Activated naive CD8-positive, alpha-beta T cell treated with anti-CD3 and anti-CD28 coated beads, Interleukin-2, amount 10 ng/mL, durations not matched to agents 7 days and 5 days (primary cell): ENCODE data around the gene NFAT5. TPM values are rescaled to one million over a fixed set of nuclear protein-coding genes. Genes with fewer than 3 reads are reported as not detected.

Experiments
- ATAC-seq: fragments of 150-1000 bp; cut with Tn5 transposase; one replicate; pipeline ENCODE4 v1.10.0; 2021; ENCODE audit warnings: low read depth, moderate library complexity
- POLR2A ChIA-PET: fragments of 350-600 bp; sonication (Branson Sonifier 250); formaldehyde crosslinking; loops from one replicate; lab custom pipeline; 2021; ENCODE audit warnings: antibody characterized with exemption; lab: Charles Lee
- DNase-seq: peaks from one replicate; pipeline ENCODE4 v3.0.0; 2021
- H3K27ac Mint-ChIP-seq: one replicate; pipeline ENCODE4 v1.8.0; 2022; ENCODE audit warnings: mild to moderate bottlenecking, mixed read lengths
- H3K27me3 Mint-ChIP-seq: one replicate; pipeline ENCODE4 v1.8.0; 2022; ENCODE audit warnings: mild to moderate bottlenecking, moderate library complexity, mixed read lengths
- H3K36me3 Mint-ChIP-seq: one replicate; pipeline ENCODE4 v1.8.0; 2021; ENCODE audit warnings: mild to moderate bottlenecking, mixed read lengths
- H3K4me1 Mint-ChIP-seq: one replicate; pipeline ENCODE4 v1.8.0; 2021; ENCODE audit warnings: mixed read lengths
- H3K4me3 Mint-ChIP-seq: one replicate; pipeline ENCODE4 v1.8.0; 2022; ENCODE audit warnings: mild to moderate bottlenecking, moderate library complexity, mixed read lengths
- H3K9me3 Mint-ChIP-seq: one replicate; pipeline ENCODE4 v1.8.0; 2021; ENCODE audit warnings: mixed read lengths
- total RNA-seq, 2 experiments: library from RNA; stranded (reverse); gene quantifications; one replicate each; pipeline ENCODE4 v1.2.3, GENCODE V29; 2021

NFAT5 gene
- total RNA-seq, 2 experiments from 2014 or later, result 21.7 to 24.8 TPM

- Mint-ChIP-seq H3K27me3 (no peaks in the 10 kb centered on the region), H3K27ac (no peak overlapping the region), H3K9me3 (no peaks in the 10 kb centered on the region), H3K4me3 (no peak overlapping the region), H3K36me3 (peaks cover 18% of the 10 kb centered on the region), H3K4me1 (no peaks in the 10 kb centered on the region)
- POLR2A ChIA-PET, result no interaction called here
- DNase-seq, result no peak
- no peak for ATAC-seq
Observed at GRCh38 chr16:69651217-69651616, 85.5 kb downstream of the NFAT5 start.

DNA sequence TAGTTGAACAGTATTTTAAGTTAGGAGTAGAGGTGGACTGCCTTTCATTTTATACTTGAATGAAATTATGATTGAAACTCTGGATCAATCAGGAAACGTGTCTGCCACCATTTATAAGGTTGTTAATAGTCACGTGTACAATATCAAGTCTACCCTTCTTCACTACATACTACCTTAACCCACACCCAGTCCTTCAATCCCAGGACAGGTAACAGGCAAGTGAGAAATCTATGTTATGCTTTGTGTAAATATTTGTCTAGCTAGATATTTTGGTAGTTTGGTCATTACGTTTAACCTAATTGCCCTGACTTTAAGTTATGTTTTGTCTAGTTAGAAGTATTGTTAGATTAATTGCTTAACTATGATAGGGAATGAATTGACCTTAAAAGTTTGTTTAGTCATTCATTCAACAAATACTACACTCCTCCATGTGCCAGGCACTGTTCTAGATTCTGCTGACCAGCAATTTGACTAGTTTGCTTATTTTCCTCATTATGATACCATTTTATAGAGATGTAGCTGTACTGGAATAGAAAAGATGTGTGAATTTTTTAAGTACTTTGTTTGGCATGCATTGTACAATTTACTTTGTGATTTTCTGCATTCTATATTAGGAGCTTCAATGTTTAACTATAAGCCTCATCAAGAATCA is 88.6 kb downstream of the NFAT5 start:
- H3K27ac Mint-ChIP-seq, result no peak overlapping the region
- no peaks in the 10 kb centered on the region for H3K27me3 Mint-ChIP-seq
- H3K36me3 Mint-ChIP-seq, result peaks cover 16% of the 10 kb centered on the region
- no peaks in the 10 kb centered on the region for H3K9me3 Mint-ChIP-seq
- POLR2A ChIA-PET, result no interaction called here
- DNase-seq (no peak), ATAC-seq (no peak)
- no peak overlapping the region for H3K4me3 Mint-ChIP-seq
- H3K4me1 Mint-ChIP-seq, result no peaks in the 10 kb centered on the region

DNA sequence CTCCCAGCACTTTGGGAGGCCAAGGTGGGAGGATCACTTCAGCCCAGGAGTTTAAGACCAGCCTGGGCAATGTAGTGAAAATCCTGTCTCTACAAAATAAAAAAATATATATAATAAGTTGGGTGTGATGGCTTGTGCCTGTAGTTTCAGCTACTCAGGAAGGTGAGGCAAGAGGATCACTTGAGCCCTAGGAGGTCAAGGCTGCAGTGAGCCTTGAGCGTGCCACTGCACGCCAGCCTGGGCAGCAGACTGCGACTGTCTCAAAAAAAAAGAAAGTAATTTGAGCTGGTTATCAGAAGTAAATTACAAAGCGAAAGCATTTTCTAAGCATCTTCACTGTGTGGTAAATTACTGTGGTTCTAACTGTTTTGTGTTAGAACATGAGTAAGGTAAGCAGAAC is 94.4 kb downstream of the NFAT5 start:
- DNase-seq, result no peak
- Mint-ChIP-seq H3K27ac (no peak overlapping the region), H3K4me3 (no peak overlapping the region), H3K36me3 (peaks cover 19% of the 10 kb centered on the region), H3K27me3 (no peaks in the 10 kb centered on the region), H3K4me1 (no peaks in the 10 kb centered on the region), H3K9me3 (no peaks in the 10 kb centered on the region)
- POLR2A ChIA-PET, result no interaction called here
- no peak for ATAC-seq

- no peak for ATAC-seq
- POLR2A ChIA-PET, result no interaction called here
- H3K4me1 Mint-ChIP-seq, result no peaks in the 10 kb centered on the region
- DNase-seq, result no peak
- no peaks in the 10 kb centered on the region for H3K27me3 Mint-ChIP-seq
- no peaks in the 10 kb centered on the region for H3K9me3 Mint-ChIP-seq
- H3K36me3 Mint-ChIP-seq, result peaks cover 17% of the 10 kb centered on the region
- no peak overlapping the region for H3K4me3 Mint-ChIP-seq
- H3K27ac Mint-ChIP-seq, result peak overlapping the region; percentile 28
Observed at GRCh38 chr16:69662901-69663300, 97.1 kb downstream of the NFAT5 start.

- no peak for ATAC-seq
- Mint-ChIP-seq H3K4me3 (no peak overlapping the region), H3K4me1 (no peaks in the 10 kb centered on the region), H3K9me3 (no peaks in the 10 kb centered on the region), H3K27me3 (no peaks in the 10 kb centered on the region), H3K27ac (no peak overlapping the region), H3K36me3 (peaks cover 21% of the 10 kb centered on the region)
- POLR2A ChIA-PET, result interaction anchor here (0.5 kb wide), 1 partner anchor 447 kb away, joined by 3 read pairs; no protein-coding TSS in a partner anchor
- no peak for DNase-seq
Observed at GRCh38 chr16:69663846-69664245, 98.1 kb downstream of the NFAT5 start.

DNA sequence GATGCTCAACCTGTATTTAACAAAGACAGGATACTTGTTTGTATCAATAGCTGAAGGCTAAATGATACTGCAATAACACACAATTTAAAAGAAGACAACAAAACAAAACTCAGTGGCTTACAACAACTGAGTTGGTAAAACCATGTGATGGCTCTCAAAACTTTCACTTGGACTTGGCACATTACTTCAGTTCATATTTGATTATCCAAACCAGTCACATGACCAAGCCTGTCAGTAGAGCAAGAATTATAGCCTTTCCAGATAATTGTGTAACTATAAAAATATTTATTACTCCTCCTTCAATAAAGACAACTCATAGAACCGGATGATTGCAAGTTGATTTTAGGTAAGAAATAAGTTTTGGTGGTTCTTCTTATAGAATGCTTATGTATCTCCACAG is 103.8 kb downstream of the NFAT5 start:
- H3K4me3 Mint-ChIP-seq, result no peak overlapping the region
- H3K9me3 Mint-ChIP-seq, result no peaks in the 10 kb centered on the region
- H3K4me1 Mint-ChIP-seq, result peaks cover 2% of the 10 kb centered on the region
- no peak overlapping the region for H3K27ac Mint-ChIP-seq
- no peak for DNase-seq
- H3K27me3 Mint-ChIP-seq, result no peaks in the 10 kb centered on the region
- POLR2A ChIA-PET, result no interaction called here
- peaks cover 16% of the 10 kb centered on the region for H3K36me3 Mint-ChIP-seq
- ATAC-seq, result no peak

GRCh38 chr16:69672315-69672997 is 106.7 kb downstream of the NFAT5 start:
- DNase-seq, result no peak
- Mint-ChIP-seq H3K4me1 (peaks cover 2% of the 10 kb centered on the region), H3K27ac (no peak overlapping the region), H3K27me3 (no peaks in the 10 kb centered on the region), H3K36me3 (peaks cover 18% of the 10 kb centered on the region), H3K4me3 (no peak overlapping the region), H3K9me3 (no peaks in the 10 kb centered on the region)
- POLR2A ChIA-PET, result no interaction called here
- ATAC-seq, result no peak

GRCh38 chr16:69672998-69673713 is 107.4 kb downstream of the NFAT5 start:
- H3K27me3 Mint-ChIP-seq, result no peaks in the 10 kb centered on the region
- ATAC-seq (no peak), DNase-seq (no peak)
- no peaks in the 10 kb centered on the region for H3K9me3 Mint-ChIP-seq
- peaks cover 2% of the 10 kb centered on the region for H3K4me1 Mint-ChIP-seq
- POLR2A ChIA-PET, result no interaction called here
- no peak overlapping the region for H3K4me3 Mint-ChIP-seq
- H3K36me3 Mint-ChIP-seq, result peaks cover 17% of the 10 kb centered on the region
- H3K27ac Mint-ChIP-seq, result no peak overlapping the region

GRCh38 chr16:69680358-69680757 is 114.6 kb downstream of the NFAT5 start:
- POLR2A ChIA-PET, result no interaction called here
- no peaks in the 10 kb centered on the region for H3K4me1 Mint-ChIP-seq
- ATAC-seq, result no peak
- no peak overlapping the region for H3K27ac Mint-ChIP-seq
- H3K27me3 Mint-ChIP-seq, result no peaks in the 10 kb centered on the region
- DNase-seq, result no peak
- H3K36me3 Mint-ChIP-seq, result peaks cover 15% of the 10 kb centered on the region
- H3K4me3 Mint-ChIP-seq, result no peak overlapping the region
- H3K9me3 Mint-ChIP-seq, result no peaks in the 10 kb centered on the region

GRCh38 chr16:69688589-69688988 is 122.8 kb downstream of the NFAT5 start:
- H3K9me3 Mint-ChIP-seq, result no peaks in the 10 kb centered on the region
- H3K4me1 Mint-ChIP-seq, result peaks cover 2% of the 10 kb centered on the region
- H3K4me3 Mint-ChIP-seq, result no peak overlapping the region
- no peak for DNase-seq
- no peak for ATAC-seq
- H3K27me3 Mint-ChIP-seq, result no peaks in the 10 kb centered on the region
- H3K27ac Mint-ChIP-seq, result no peak overlapping the region
- H3K36me3 Mint-ChIP-seq, result peaks cover 22% of the 10 kb centered on the region
- POLR2A ChIA-PET, result no interaction called here

GRCh38 chr16:69691980-69692911 is 126.5 kb downstream of the NFAT5 start:
- H3K36me3 Mint-ChIP-seq, result peaks cover 23% of the 10 kb centered on the region
- no peak overlapping the region for H3K4me3 Mint-ChIP-seq
- peak overlapping the region; percentile 5 for H3K27ac Mint-ChIP-seq
- DNase-seq (no peak), ATAC-seq (no peak)
- POLR2A ChIA-PET, result no interaction called here
- H3K27me3 Mint-ChIP-seq, result no peaks in the 10 kb centered on the region
- H3K4me1 Mint-ChIP-seq, result peaks cover 2% of the 10 kb centered on the region
- no peaks in the 10 kb centered on the region for H3K9me3 Mint-ChIP-seq

DNA sequence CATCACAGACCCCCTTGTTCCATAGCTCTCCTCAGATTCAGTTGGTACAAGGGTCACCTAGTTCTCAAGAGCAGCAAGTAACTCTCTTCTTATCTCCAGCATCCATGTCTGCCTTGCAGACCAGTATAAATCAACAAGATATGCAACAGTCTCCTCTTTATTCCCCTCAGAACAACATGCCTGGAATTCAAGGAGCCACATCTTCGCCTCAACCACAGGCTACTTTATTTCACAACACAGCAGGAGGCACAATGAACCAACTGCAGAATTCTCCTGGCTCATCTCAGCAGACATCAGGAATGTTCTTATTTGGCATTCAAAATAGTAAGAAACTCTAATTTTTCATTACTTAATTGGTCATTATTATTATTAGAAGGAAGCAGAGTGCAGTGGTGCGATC is 128.2 kb downstream of the NFAT5 start:
- Mint-ChIP-seq H3K36me3 (peaks cover 21% of the 10 kb centered on the region), H3K27ac (no peak overlapping the region), H3K27me3 (no peaks in the 10 kb centered on the region), H3K4me3 (no peak overlapping the region), H3K4me1 (peaks cover 2% of the 10 kb centered on the region), H3K9me3 (no peaks in the 10 kb centered on the region)
- DNase-seq, result no peak
- POLR2A ChIA-PET, result no interaction called here
- ATAC-seq, result no peak

DNA sequence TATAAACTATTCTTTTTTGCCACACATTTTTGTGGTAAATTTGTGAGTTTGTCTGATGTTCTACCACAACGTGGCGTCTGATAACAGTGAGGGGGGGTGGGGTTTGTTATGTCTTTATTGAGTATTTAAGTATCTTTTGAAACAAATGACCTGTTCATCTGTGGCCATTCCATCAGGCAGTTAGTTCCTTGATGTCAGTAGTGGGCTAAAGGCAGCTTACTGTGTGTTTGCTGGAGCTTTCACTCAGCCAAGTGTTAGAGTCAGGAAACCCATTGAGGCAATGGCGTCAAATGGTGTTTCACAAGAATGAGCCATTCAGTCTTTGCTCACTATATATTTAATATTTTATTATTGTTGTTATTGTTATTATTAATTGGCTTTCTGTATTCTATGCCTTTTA is 132.6 kb downstream of the NFAT5 start:
- Mint-ChIP-seq H3K27me3 (no peaks in the 10 kb centered on the region), H3K36me3 (peaks cover 8% of the 10 kb centered on the region), H3K9me3 (no peaks in the 10 kb centered on the region), H3K4me1 (no peaks in the 10 kb centered on the region), H3K27ac (no peak overlapping the region), H3K4me3 (no peak overlapping the region)
- POLR2A ChIA-PET, result no interaction called here
- no peak for DNase-seq
- ATAC-seq, result no peak
